COR-L47 (cell line): ENCODE results near the gene PARVB.

ENCODE experiments used
- DNase-seq: peaks from one replicate; lab custom pipeline; 2025; lab: John Stamatoyannopoulos, UW

PARVB gene

DNA sequence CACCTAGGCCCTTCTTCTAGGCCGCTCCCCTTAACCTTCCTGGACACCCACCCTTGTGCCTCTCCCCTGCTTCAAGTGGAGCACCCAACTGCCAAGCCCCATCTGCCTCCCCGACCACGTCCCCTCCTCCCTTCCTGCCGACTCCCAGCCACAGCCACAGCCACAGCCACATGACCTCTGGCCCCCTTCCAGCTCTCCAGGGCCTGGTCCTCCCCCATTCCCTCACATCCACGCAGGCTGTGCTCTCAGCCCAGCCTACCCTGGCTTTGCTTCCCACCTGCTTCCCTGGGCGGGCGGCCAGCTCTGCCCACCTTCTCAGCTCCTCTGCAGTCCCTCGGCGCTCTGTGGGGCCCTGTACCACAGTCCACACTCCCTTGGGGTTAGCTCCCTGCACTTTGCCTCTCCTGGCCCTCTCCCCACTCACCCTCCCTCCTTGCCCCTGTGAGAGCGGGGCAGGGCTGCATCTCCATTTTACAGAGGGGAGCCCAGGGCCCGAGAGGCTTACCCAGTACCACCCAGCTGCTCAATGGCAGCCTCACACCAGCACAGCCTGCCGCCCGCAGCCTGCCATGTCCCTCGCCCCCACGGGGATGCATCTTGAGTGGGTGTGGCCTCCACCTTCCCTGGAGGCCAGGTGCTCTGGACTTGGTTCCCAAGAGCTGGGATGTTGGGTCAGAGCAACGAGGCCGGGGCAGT lies 176.9 kb downstream of the PARVB start:
- DNase-seq, result no peak

DNA sequence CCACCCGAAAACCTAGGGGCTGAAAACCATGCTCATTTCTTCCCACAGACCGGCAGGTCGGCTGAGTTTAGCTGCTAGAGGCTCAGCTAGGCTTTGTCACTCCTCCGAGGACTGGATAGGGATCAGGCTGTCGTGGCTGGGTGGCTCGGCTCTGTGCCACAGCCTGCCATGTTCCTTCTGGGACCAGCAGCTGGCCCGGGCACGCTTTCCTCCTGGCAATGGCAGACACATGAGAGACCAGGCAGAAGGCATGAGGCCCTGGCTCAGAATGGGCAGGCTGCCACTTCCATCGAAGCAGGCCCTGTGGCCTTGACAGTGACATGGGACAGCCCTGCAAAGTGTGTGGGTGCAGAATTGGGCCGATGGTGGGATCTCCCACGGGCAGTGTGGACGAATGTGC lies 177.6 kb downstream of the PARVB start:
- DNase-seq, result no peak

DNA sequence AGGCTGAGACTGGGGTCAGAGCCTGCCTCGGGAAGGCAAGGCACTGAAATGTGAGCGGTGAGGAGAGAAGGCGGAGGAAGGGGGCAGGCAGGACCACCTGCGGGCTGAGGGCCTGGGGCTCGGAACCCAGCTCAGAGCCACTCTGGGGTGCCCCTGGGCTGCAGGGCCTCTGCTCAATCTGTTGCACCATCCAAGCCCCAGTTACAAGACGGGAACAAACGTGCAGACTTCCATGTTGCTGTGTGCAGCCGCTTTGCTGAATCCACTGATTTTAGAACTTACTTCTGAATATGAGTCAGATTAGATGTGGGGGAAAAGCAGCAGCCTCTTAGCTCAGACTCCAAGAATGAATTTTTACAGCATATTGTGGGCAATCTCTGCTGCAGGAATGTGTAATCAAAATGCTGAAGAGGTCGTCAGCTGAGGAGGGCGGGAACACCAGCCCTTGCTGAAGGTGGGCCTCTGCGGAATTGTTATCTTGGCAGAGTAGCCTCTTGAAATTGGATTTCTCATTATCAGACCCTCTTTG lies 178.2 kb downstream of the PARVB start:
- DNase-seq, result no peak

DNA sequence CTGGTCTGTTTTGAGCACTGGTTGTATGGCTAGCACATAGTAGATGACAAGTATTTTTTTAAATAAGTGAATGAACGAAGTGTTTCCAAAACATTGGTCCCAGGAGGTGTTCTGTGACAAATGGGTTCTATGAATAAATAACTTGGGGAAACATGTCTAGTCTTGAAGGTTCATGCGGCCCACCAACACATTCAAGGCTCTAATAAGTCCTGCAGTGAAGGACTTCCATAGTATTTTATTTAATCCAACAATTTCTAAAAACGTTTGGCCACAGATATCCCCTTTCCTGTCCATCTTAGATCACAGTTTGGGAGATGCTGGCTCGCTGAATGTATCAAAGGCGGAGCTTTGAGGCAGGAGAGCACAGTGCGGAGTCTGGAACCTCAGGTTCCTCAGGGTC lies 179.1 kb downstream of the PARVB start:
- DNase-seq, result no peak

DNA sequence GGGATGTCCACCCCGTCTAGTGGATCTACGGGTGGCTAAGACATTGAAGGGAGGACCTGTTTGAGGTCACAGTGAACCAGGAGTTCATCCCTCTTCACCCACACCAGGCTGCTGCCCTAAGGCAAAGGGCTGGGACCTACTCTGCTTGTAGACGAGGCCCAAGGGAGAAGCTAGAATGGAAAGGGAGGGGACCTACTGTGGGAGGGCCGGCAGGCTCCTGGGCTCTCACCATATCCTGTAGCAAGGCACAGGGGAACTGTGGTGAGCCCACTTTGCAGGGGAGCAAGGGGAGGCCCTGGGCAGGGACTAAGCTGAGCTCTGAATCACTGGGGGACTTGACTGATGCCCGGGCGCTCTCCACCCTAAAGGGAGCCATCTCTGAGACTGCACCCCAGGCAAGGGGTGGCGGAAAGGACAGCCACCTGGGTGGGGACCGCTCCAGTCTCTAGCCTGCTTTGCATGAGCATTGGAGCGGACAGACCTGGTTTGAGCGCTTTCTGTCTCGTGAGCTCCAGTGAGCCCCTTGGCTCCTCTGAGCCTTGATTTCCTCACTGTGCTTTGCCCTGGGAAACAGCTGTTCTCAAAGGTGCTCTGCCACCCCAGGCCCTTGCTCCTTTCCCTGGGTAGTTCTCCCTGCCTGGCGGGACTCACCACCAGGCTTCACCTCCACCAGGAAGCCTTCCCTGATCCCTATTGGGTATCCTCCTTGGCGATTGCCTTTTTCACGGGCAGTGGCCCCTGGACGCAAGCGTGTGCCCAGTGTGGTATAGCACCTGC lies 180.8 kb downstream of the PARVB start:
- DNase-seq, result no peak

DNA sequence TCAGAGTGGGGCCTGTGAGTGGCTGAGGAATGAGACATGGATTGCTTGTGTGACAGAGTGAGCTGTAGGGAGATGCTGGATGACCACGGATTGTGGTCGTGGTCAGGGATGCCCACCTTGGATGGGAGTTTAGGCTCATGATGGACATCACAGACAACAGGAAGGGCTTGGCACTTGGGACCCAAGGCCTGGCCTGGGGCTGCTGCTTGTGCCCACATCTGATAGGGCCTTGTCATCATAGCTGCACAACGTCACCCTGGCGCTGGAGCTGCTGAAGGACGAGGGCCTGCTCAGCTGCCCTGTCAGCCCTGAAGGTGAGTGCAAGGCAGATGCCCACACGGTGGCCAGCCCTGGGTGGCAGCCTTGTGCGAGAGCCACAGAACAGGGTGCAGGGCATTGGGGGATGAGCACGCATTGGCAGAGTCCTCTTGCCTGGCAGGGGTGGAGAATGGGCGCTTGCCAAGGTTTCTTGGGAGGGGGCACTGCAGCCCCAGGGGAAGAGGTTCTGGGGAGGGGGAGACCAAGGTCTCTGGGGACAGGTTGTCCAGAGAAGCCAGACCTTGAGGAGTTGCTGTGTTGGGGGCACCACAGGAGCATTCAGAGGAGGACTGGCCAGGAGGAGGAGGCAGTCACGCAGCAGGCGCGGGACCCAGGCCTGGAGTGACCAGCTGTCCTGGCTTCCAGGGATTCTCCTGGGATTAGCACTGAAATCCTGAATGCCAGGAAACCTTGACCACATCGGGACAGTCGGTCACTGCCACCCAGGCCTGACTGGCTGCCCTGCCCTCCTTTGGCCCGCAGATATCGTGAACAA lies 181.6 kb downstream of the PARVB start:
- no peak for DNase-seq

DNA sequence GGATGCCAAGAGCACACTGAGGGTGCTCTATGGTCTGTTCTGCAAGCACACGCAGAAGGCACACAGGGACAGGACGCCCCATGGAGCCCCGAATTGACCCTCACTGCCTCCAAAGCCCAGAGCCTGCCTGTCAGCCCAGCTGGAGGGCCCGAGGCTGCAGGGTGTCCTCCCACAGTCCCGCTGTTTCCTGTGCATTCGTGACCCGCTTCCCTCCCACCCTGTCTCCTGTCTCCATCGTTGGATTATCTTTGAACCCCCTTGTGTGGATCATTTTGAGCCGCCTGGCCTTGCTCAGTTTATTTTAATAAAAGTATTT lies 182.2 kb downstream of the PARVB start:
- no peak for DNase-seq

DNA sequence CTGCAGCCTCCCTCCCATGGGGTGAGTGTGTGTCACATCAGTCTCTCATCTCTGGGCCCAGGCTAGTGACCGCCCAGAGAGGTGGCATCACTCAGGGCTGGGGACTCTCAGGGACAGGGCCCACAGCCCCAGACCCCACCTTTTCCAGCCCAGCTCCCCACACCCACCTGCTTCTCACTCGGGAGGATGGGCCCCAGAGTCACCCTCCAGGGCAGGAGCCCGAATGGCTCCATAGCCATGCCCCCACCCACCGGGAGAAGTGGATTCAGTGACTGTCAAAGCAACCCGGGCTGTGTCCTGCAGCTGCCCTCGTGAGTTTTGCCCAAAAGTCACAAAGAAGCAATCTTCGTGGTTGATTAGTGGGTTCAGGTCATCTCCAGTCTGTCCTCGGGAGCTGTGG lies 182.6 kb downstream of the PARVB start:
- no peak for DNase-seq

DNA sequence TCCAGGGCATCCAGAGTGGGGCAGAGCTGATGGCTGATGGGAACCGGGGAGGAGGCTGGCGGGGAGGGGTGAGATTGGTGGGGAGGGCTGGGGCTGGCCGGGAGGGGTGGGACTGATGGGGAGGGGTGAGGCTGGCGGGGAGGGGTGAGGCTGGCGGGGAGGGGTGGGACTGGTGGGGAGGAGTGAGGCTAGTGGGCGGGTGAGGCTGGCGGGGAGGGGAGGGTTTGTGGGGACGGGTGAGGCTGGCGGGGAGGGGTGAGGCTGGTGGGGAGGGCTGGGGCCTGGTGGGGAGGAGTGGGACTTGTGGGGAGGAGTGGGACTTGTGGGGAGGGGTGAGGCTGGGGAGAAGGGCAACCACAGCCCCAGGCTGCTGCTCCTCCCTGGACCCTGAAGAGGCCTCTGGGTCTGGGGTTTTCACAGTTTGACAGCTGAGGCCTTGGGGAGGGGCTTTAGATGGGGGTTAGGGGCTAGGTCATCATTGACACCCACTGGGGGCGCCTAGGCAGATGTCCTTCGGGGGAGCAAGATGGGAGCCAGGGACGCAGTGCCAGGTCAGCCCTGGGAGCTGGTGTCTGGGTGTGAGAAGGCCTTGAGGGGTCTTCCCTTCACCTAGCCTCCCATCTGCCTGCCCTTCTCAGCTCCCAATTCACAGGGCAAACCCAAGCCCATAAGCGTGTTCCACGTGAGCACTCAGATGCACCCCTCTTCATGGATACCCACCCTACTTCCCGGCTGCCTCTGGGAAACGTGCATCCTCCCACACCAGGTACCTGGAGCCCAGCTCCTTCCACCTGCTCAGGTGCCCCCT lies 183.3 kb downstream of the PARVB start:
- no peak for DNase-seq

DNA sequence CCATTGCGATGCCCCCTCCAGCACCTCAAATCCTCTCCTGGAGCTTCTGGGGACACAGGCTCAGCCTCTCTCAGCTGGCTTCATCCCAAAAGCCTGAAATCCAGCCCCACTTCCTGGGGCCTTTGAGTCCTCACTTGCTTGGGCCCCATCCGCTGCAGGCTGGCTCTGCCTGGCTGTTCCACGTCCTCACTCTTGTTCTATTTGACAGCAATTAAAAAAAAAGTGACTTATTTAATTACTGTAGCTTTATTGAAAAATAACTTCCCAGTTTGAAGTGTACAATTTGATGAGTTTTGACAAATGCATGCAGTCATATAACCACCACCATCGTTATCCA lies 183.8 kb downstream of the PARVB start:
- DNase-seq, result no peak

DNA sequence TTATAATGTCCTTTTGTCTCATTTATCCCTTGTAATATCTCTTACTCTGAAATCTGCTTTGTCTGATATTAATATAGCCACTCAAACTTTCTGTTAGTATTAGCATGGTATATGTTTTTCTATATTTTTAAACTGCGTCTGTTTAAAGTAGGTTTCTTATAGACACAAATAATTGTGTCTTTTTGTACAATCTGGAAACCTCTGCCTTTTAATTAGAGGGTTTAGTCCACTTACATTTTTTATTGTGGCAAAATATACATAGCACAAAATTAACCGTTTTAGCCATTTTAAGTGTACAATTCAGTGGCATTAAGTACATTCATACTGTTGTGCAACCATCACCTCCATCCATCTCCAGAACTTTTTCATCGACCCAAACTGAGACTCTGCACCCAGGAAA lies 185.2 kb downstream of the PARVB start:
- DNase-seq, result no peak

DNA sequence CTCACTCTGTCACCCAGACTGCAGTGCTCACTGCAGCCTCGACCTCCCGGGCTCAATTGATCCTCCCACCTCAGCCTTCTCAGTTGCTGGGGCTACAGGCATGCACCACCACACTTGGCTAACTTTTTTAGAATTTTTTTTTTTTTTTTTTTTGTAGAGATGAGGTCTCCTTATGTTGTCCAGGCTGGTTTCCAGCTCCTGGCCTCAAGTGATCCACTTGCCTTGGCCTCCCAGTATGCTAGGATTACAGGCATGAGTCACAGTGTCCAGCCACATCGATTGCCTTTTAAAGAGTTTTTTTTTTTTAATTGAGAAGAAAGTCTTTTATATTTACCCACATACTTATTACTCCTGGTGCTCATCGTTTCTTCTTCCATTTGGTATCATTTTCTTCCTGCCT lies 186.6 kb downstream of the PARVB start:
- no peak for DNase-seq

DNA sequence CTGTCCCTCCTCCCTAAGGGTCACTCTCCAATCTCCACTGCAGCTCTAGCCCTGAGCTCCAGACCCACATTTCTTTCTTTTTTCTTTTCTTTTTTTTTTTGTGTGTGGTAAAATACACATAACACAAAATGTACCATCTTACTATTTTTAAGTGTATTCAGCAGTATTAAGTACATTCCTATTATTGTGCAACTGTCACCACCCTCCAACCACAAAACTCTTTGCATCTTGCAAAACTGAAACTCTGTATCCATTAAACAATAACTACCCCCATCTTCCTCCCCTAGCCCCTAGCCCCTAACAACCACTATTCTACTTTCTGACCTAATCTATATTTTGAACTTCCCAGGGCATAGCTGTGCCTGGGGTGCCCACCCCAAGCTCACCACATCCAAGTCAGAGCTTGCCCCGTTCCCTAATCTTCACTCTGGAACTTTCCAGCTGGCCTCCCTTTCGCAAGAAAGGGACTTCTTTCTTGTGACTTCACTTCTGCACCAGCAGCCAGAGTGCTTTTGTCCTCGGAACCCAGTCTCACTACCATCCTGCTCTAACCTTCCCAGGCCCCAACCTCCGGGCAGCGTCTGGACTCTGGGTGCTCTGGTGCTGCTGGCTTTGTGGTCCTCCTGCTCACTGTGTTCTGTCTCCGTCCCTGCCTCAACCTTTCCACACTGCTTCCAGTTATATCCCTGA lies 187.3 kb downstream of the PARVB start:
- no peak for DNase-seq

DNA sequence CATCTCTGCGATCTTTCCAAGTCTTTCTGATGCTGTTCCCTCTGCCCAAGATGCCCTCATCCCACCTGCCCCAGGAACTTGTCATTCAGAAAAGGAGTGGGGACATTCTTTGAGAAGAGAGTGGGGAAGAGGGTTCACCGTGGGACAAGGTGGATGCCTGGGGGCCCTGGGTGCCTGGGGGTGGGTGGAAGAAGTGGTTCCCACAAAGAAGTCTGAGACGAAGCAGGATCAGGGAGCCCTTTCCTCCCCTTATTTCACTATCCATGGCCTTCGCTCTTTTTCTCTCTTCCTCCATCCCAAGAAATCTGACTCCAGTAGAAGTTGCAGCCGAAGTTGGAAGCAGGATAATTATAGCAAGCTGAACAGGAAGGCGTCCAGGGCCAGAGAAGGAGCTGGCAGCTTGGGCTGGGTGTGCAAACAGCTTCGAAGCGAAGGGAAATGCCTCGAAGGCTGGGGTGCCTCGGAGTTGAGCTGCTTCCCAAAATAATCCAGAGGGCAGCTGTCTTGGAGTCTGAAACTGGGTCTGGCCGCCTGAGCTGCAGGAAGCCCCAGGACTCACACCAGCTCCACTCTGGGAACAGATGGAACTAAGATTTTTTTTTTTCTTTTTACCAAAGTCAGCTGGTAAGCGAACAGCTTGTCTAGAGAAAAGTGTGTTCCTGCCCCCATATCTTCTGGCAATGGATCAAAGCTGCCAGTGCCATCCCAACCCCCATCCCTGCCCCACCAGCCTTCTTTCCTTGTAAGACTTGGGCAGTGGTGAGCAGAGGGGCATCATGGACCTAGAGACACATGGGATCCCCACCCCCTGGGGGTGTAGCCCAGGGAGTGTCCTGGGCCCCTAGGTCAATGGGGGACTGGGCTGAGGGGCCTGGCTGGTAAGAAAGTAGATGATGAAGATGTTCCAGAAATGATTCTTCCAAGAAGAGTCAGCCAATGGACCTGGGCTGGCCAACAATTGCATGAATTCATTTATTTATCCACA lies 188.1 kb downstream of the PARVB start:
- DNase-seq, result no peak

DNA sequence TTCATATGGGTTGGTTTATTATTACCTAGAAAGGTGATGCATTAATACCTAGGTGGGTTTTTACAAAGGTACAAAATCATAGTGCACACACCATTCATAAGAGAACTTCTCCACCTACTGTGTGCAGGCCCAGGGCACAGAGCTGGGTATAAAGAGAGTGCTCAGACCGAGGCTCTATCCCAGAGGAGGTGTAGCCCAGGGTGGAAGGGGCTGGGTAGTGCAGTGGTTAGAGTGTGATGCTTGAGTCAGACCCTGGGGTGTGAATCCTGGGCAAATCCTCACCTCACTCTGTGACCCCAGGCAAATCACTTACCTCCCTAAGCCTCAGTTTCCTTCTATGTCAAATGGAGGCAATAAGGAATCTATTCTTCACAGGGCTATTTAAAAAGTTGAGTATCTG lies 188.8 kb downstream of the PARVB start:
- no peak for DNase-seq

DNA sequence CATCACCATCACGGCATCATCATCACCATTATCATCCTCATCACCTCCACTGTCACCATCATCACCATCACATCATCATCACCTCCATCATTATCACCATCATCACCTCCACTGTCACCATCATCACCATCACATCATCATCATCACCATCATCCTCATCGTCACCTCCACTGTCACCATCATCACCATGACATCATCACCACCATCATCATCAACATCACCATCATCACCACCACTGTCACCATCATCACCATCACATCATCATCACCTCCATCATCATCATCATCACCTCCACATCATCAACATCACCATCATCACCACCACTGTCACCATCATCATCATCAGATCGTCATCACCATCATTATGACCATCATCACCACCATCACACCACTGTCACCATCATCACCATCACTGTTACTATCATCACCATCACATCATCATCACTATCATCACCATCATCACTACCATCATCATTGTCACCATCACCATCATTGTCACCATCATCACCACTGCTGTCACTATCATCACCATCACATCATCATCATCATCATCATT lies 189.5 kb downstream of the PARVB start:
- no peak for DNase-seq

DNA sequence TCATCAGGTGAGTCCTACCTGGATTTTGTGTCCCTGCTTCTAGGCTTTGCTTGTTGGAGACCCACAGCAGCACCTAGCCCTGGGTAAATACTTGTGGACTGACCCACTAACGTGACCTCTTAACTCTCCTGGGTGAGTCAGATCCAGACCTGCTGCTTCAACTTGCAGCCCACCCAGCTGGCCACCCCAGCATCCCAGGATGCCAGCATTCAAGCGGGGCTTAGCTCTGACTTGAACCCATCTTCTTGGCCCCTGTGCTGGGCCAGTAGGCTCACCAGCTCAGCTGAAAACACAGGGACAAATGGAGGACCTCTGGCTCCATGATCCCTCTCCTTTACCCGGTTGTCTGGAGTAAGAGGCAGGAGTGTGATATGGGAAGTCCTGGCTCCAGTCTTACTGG lies 190.1 kb downstream of the PARVB start:
- DNase-seq, result no peak

DNA sequence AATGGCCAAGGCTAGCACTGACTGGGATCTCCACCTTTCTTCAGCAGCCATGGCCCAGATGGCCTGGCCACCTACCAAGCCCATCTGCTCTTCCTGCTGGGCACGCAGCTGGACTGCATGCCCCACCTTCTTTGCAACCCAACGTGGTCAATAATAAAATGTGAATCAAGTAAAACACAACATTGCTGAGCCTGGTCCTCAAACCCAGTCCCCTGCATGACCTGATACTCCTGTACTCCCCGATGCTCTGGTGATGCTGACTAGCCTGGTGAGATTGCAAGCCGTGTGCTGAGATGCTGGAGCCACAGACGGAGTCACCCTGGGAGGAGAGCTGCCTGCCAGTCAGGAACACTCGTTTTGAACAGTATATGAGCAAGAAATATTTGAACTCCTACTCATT lies 190.7 kb downstream of the PARVB start:
- no peak for DNase-seq

DNA sequence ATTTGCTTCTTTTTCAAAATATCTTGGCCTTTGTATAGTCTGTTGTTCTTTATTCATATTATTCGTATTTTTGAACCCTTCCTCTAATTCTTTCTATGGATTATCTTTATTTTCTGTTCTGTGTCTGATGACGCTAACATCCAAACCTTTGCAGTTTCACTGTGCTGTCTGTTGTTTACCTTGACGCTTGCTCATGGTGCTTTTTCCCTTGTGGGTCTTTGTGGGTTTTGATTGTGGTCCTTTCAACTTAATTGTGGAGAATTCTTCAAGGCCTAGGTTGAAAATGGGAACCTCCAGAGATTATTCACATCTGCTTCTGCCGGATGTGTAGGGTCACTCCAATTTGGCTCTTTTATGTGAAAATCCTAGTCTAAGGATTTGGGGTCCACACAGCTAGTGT lies 191.2 kb downstream of the PARVB start:
- no peak for DNase-seq

DNA sequence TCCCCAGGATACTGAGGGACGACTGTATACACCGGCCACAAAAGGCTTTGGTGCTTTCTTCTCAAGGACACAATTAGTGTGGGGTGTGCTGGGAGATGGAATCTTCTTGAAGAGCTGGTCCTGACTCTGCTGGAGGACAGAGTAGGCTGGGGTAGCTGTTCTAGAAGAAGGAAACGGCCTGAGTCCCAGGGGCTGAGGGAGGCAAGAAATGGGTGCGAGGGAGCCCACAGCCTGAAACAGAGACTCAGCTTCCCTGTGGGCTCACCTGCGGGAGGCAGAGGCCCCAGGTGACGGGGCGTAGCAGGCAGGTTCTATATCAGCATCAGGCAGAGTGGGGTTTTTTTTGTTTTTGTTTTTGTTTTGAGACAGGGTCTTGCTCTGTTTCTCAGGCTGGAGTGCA lies 193.2 kb downstream of the PARVB start:
- no peak for DNase-seq
